ENCODE data around the gene FBN1.

Gene FBN1

DNA sequence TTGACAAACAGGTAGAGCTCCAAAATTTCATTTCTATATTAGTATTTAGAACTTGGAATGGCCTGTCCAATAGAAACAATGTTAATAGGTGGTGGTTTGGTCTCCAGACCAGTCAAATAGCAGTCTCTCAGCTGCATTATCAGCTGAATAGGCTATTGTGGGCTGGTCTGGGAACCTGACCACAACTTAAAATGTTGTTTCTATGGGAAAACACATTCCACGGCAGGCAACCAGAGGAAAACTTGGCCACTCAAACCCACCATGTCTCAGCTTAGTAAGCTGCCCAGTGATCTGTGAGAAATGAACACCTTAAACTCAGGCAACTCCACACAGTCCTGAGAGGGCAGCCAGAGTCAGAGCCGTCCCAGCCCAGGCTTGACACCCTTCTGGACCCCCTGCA lies 20.4 kb downstream of the FBN1 start:
- TF ChIP-seq, protein P1, sequence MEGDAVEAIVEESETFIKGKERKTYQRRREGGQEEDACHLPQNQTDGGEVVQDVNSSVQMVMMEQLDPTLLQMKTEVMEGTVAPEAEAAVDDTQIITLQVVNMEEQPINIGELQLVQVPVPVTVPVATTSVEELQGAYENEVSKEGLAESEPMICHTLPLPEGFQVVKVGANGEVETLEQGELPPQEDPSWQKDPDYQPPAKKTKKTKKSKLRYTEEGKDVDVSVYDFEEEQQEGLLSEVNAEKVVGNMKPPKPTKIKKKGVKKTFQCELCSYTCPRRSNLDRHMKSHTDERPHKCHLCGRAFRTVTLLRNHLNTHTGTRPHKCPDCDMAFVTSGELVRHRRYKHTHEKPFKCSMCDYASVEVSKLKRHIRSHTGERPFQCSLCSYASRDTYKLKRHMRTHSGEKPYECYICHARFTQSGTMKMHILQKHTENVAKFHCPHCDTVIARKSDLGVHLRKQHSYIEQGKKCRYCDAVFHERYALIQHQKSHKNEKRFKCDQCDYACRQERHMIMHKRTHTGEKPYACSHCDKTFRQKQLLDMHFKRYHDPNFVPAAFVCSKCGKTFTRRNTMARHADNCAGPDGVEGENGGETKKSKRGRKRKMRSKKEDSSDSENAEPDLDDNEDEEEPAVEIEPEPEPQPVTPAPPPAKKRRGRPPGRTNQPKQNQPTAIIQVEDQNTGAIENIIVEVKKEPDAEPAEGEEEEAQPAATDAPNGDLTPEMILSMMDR (IDR thresholded peaks at IDR 0.05; ENCODE audit: low read length), result no peak
- no peak for TF ChIP-seq EZH2 (optimal IDR thresholded peaks at IDR 0.05; ENCODE audit: low read depth, low read length)
- no peak for TF ChIP-seq EZH2phosphoT487 (IDR thresholded peaks at IDR 0.05; ENCODE audit: low read length)
- Histone ChIP-seq H3K27ac (ENCODE audit: low read length) (no peak overlapping the region), H3K9me3 (replicated peaks; ENCODE audit: insufficient read depth, low read length) (no peaks in the 10 kb centered on the region), H3K4me1 (ENCODE audit: low read length) (no peaks in the 10 kb centered on the region), H3K9me2 (replicated peaks; ENCODE audit: insufficient read depth, low read length) (no peaks in the 10 kb centered on the region), H3K27me3 (replicated peaks; ENCODE audit: insufficient read depth, low read length) (no peaks in the 10 kb centered on the region), H3K4me2 (ENCODE audit: low read depth, low read length) (no peak overlapping the region), H4K20me1 (ENCODE audit: insufficient read depth, low read length) (no peaks in the 10 kb centered on the region), H3K79me2 (ENCODE audit: low read length) (no peaks in the 10 kb centered on the region), H3F3A (ENCODE audit: insufficient read depth, low read length) (no peaks in the 10 kb centered on the region), H3K9ac (ENCODE audit: low read length) (no peak overlapping the region), H3K36me3 (replicated peaks; ENCODE audit: insufficient read depth, low read length) (no peaks in the 10 kb centered on the region), H3K4me3 (ENCODE audit: low read length) (no peak overlapping the region), H2AFZ (ENCODE audit: low read length) (no peak overlapping the region)
- no peak for DNase-seq

DNA sequence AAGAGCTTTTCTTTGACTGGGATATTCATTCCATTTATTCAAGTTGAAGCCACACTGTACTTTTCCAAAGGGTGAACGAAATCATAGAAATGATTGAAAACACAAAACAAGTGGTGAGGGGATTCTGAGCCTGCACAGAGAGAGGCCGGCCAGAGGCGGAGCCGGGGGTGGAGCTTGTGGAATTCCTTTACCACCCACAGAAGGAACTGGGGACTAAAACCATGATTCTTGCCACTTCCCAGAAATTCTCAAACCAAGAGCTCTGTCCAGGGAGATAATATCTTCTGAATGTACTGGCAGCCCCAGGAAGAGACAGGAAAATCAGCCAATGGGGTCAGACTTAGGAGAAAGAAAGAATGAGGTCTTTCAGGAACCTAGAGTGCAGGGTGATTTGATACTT lies 20.8 kb downstream of the FBN1 start:
- Histone ChIP-seq H3K9me3 (replicated peaks; ENCODE audit: insufficient read depth, low read length) (no peaks in the 10 kb centered on the region), H4K20me1 (ENCODE audit: insufficient read depth, low read length) (no peaks in the 10 kb centered on the region), H3K4me1 (ENCODE audit: low read length) (no peaks in the 10 kb centered on the region), H3K27me3 (replicated peaks; ENCODE audit: insufficient read depth, low read length) (no peaks in the 10 kb centered on the region), H3K36me3 (replicated peaks; ENCODE audit: insufficient read depth, low read length) (no peaks in the 10 kb centered on the region), H3K9ac (ENCODE audit: low read length) (no peak overlapping the region), H3K79me2 (ENCODE audit: low read length) (no peaks in the 10 kb centered on the region), H3K27ac (ENCODE audit: low read length) (no peak overlapping the region), H2AFZ (ENCODE audit: low read length) (no peak overlapping the region), H3K4me3 (ENCODE audit: low read length) (no peak overlapping the region), H3F3A (ENCODE audit: insufficient read depth, low read length) (no peaks in the 10 kb centered on the region), H3K4me2 (ENCODE audit: low read depth, low read length) (no peak overlapping the region), H3K9me2 (replicated peaks; ENCODE audit: insufficient read depth, low read length) (no peaks in the 10 kb centered on the region)
- no peak for DNase-seq
- TF ChIP-seq, protein P1 (IDR thresholded peaks at IDR 0.05; ENCODE audit: low read length), result no peak
- TF ChIP-seq EZH2 (optimal IDR thresholded peaks at IDR 0.05; ENCODE audit: low read depth, low read length) (no peak), EZH2phosphoT487 (IDR thresholded peaks at IDR 0.05; ENCODE audit: low read length) (no peak)

DNA sequence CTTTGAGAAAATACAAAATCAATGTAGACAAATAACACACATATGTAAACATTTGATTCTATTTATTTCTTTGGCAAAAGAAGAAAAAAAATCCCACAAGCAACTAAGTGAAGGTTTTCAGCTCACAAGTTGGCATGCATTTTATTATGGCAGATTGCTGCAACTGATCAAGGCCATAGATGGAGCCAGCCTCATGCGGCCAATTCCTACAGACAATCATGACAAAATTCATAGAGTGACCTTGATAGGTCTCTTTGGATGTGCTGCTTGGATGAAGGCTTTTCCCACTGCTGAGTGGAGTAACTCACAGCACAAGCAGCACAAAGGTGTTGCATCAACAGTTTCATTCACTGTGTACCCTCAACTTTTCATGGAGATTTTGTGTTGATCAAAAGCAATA lies 22.1 kb downstream of the FBN1 start:
- H3K4me1 ChIP-seq (ENCODE audit: low read length), result no peaks in the 10 kb centered on the region
- no peaks in the 10 kb centered on the region for H3K27me3 ChIP-seq (replicated peaks; ENCODE audit: insufficient read depth, low read length)
- no peak overlapping the region for H3K9ac ChIP-seq (ENCODE audit: low read length)
- no peak for TF ChIP-seq EZH2 (optimal IDR thresholded peaks at IDR 0.05; ENCODE audit: low read depth, low read length)
- no peak for TF ChIP-seq EZH2phosphoT487 (IDR thresholded peaks at IDR 0.05; ENCODE audit: low read length)
- H4K20me1 ChIP-seq (ENCODE audit: insufficient read depth, low read length), result no peaks in the 10 kb centered on the region
- no peaks in the 10 kb centered on the region for H3F3A ChIP-seq (ENCODE audit: insufficient read depth, low read length)
- H3K9me2 ChIP-seq (replicated peaks; ENCODE audit: insufficient read depth, low read length), result no peaks in the 10 kb centered on the region
- no peak overlapping the region for H2AFZ ChIP-seq (ENCODE audit: low read length)
- no peaks in the 10 kb centered on the region for H3K36me3 ChIP-seq (replicated peaks; ENCODE audit: insufficient read depth, low read length)
- H3K79me2 ChIP-seq (ENCODE audit: low read length), result no peaks in the 10 kb centered on the region
- no peaks in the 10 kb centered on the region for H3K9me3 ChIP-seq (replicated peaks; ENCODE audit: insufficient read depth, low read length)
- DNase-seq, result no peak
- H3K4me2 ChIP-seq (ENCODE audit: low read depth, low read length), result no peak overlapping the region
- H3K27ac ChIP-seq (ENCODE audit: low read length), result no peak overlapping the region
- no peak overlapping the region for H3K4me3 ChIP-seq (ENCODE audit: low read length)

DNA sequence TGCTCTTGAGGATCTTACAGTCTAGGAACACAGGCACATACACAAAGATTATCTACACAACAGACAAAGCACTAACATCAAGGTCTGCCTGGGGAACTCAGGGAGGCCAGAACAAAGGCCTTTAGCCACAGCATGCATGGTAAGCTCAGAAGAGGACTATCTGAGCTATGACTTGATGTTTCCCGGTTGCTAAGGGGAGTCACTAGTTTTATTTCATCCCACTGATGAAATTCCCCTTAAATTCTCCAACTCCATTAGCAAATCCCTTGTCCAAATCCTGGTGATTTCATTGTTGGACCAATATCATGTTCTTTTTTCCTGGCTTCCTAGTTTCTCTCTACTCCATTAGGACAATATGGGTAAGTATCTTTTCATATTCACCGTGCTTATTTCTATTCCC lies 23.3 kb downstream of the FBN1 start:
- Histone ChIP-seq H3K4me3 (ENCODE audit: low read length) (no peak overlapping the region), H3K36me3 (replicated peaks; ENCODE audit: insufficient read depth, low read length) (no peaks in the 10 kb centered on the region), H3F3A (ENCODE audit: insufficient read depth, low read length) (no peaks in the 10 kb centered on the region), H3K9me2 (replicated peaks; ENCODE audit: insufficient read depth, low read length) (no peaks in the 10 kb centered on the region), H3K4me2 (ENCODE audit: low read depth, low read length) (no peak overlapping the region), H2AFZ (ENCODE audit: low read length) (no peak overlapping the region), H3K27ac (ENCODE audit: low read length) (no peak overlapping the region), H3K4me1 (ENCODE audit: low read length) (no peaks in the 10 kb centered on the region), H3K9me3 (replicated peaks; ENCODE audit: insufficient read depth, low read length) (no peaks in the 10 kb centered on the region), H3K9ac (ENCODE audit: low read length) (no peak overlapping the region), H3K79me2 (ENCODE audit: low read length) (no peaks in the 10 kb centered on the region), H4K20me1 (ENCODE audit: insufficient read depth, low read length) (no peaks in the 10 kb centered on the region), H3K27me3 (replicated peaks; ENCODE audit: insufficient read depth, low read length) (no peaks in the 10 kb centered on the region)
- no peak for TF ChIP-seq EZH2phosphoT487 (IDR thresholded peaks at IDR 0.05; ENCODE audit: low read length)
- TF ChIP-seq, protein P1 (IDR thresholded peaks at IDR 0.05; ENCODE audit: low read length), result no peak
- no peak for TF ChIP-seq EZH2 (optimal IDR thresholded peaks at IDR 0.05; ENCODE audit: low read depth, low read length)
- DNase-seq, result no peak

All from MM.1S (cell line).